T-helper 1 cell treated with Interleukin-12 subunit alpha and Interleukin-12 subunit beta and Interleukin-4 antibody, amounts not matched to agents 30 μg/mL and 1 μg/mL, for 36 hours (primary cell): ENCODE results near the gene KCNJ8.
"Not testable (repeated sequence)": the region's sequence is repeated elsewhere in the genome, so short reads cannot be mapped to it uniquely, and the experiment has no call there.

Source experiments
- H3K27ac Mint-ChIP-seq: one replicate; pipeline ENCODE4 v1.8.0; 2021; ENCODE audit warnings: mild to moderate bottlenecking, mixed read lengths
- H3K27me3 Mint-ChIP-seq: one replicate; pipeline ENCODE4 v1.8.0; 2021; ENCODE audit warnings: low read depth, mixed read lengths
- H3K36me3 Mint-ChIP-seq: one replicate; pipeline ENCODE4 v1.8.0; 2021; ENCODE audit warnings: low read depth, mixed read lengths
- H3K4me1 Mint-ChIP-seq: one replicate; pipeline ENCODE4 v1.8.0; 2021; ENCODE audit warnings: low read depth, mixed read lengths
- H3K4me3 Mint-ChIP-seq: one replicate; pipeline ENCODE4 v1.8.0; 2021; ENCODE audit warnings: mild to moderate bottlenecking, moderate library complexity, mixed read lengths
- H3K9me3 Mint-ChIP-seq: one replicate; pipeline ENCODE4 v1.8.0; 2021; ENCODE audit warnings: mixed read lengths

KCNJ8 gene

GRCh38 chr12:21774358-21775132 is at the start of gene KCNJ8:
KCNJ8 (minus strand) TSS chr12:21774706; CDS start chr12:21773616, 1,090 bp downstream.
- H3K9me3 Mint-ChIP-seq = no peaks in the 10 kb centered on the region
- no peak within 1 kb of the TSS for H3K4me3 Mint-ChIP-seq
- H3K36me3 Mint-ChIP-seq = no peaks in the 10 kb centered on the region
- H3K27ac Mint-ChIP-seq = no peak within 1 kb of the TSS
- peaks cover 3% of the 10 kb centered on the region for H3K4me1 Mint-ChIP-seq
- H3K27me3 Mint-ChIP-seq = peaks cover 56% of the 10 kb centered on the region

GRCh38 chr12:21823581-21823980 is 49.1 kb upstream of the KCNJ8 start:
- H3K9me3 Mint-ChIP-seq = no peaks in the 10 kb centered on the region
- no peak overlapping the region for H3K4me3 Mint-ChIP-seq
- no peaks in the 10 kb centered on the region for H3K36me3 Mint-ChIP-seq
- H3K27ac Mint-ChIP-seq = no peak overlapping the region
- no peaks in the 10 kb centered on the region for H3K27me3 Mint-ChIP-seq
- no peaks in the 10 kb centered on the region for H3K4me1 Mint-ChIP-seq

- Mint-ChIP-seq H3K27me3 (no peaks in the 10 kb centered on the region), H3K27ac (no peak overlapping the region), H3K36me3 (no peaks in the 10 kb centered on the region), H3K4me1 (no peaks in the 10 kb centered on the region), H3K4me3 (no peak overlapping the region), H3K9me3 (no peaks in the 10 kb centered on the region)
These were observed 45.2 kb upstream of the KCNJ8 start for GRCh38 chr12:21819678-21820077.

GRCh38 chr12:21819236-21819635 is 44.7 kb upstream of the KCNJ8 start:
- Mint-ChIP-seq H3K36me3 (no peaks in the 10 kb centered on the region), H3K27ac (no peak overlapping the region), H3K4me3 (no peak overlapping the region), H3K27me3 (no peaks in the 10 kb centered on the region), H3K9me3 (no peaks in the 10 kb centered on the region), H3K4me1 (no peaks in the 10 kb centered on the region)

- no peaks in the 10 kb centered on the region for H3K9me3 Mint-ChIP-seq
These were observed 44.1 kb upstream of the KCNJ8 start for GRCh38 chr12:21818627-21819026.

GRCh38 chr12:21815306-21816062 is 41.0 kb upstream of the KCNJ8 start:
- Mint-ChIP-seq H3K4me1 (no peaks in the 10 kb centered on the region), H3K36me3 (no peaks in the 10 kb centered on the region), H3K4me3 (no peak overlapping the region), H3K27me3 (no peaks in the 10 kb centered on the region), H3K9me3 (no peaks in the 10 kb centered on the region), H3K27ac (no peak overlapping the region)

More at GRCh38 chr12:21818627-21819026, 44.1 kb upstream of the KCNJ8 start:
- Mint-ChIP-seq H3K36me3 (no peaks in the 10 kb centered on the region), H3K27ac (no peak overlapping the region), H3K4me1 (no peaks in the 10 kb centered on the region), H3K27me3 (no peaks in the 10 kb centered on the region), H3K4me3 (no peak overlapping the region)

- H3K9me3 Mint-ChIP-seq = peaks cover 3% of the 10 kb centered on the region
- H3K27me3 Mint-ChIP-seq = no peaks in the 10 kb centered on the region
- H3K36me3 Mint-ChIP-seq = no peaks in the 10 kb centered on the region
- no peaks in the 10 kb centered on the region for H3K4me1 Mint-ChIP-seq
- no peak overlapping the region for H3K4me3 Mint-ChIP-seq
- H3K27ac Mint-ChIP-seq = no peak overlapping the region
These were observed 40.3 kb upstream of the KCNJ8 start for GRCh38 chr12:21814814-21815213.

- Mint-ChIP-seq H3K27ac (no peak overlapping the region), H3K4me3 (no peak overlapping the region), H3K4me1 (no peaks in the 10 kb centered on the region), H3K36me3 (no peaks in the 10 kb centered on the region), H3K9me3 (peaks cover 3% of the 10 kb centered on the region), H3K27me3 (no peaks in the 10 kb centered on the region)
These were observed 39.8 kb upstream of the KCNJ8 start for GRCh38 chr12:21814327-21814726.

- Mint-ChIP-seq H3K4me3 (no peak overlapping the region), H3K9me3 (peaks cover 3% of the 10 kb centered on the region), H3K27me3 (no peaks in the 10 kb centered on the region), H3K27ac (no peak overlapping the region), H3K4me1 (no peaks in the 10 kb centered on the region), H3K36me3 (no peaks in the 10 kb centered on the region)
These were observed 39.2 kb upstream of the KCNJ8 start for GRCh38 chr12:21813751-21814150.

- Mint-ChIP-seq H3K9me3 (peaks cover 3% of the 10 kb centered on the region), H3K36me3 (no peaks in the 10 kb centered on the region), H3K27ac (no peak overlapping the region), H3K4me1 (no peaks in the 10 kb centered on the region), H3K4me3 (no peak overlapping the region), H3K27me3 (no peaks in the 10 kb centered on the region)
These were observed 38.6 kb upstream of the KCNJ8 start for GRCh38 chr12:21813125-21813524.

- not testable (repeated sequence) for H3K9me3 Mint-ChIP-seq, H3K27me3 Mint-ChIP-seq, H3K36me3 Mint-ChIP-seq, H3K4me1 Mint-ChIP-seq, H3K27ac Mint-ChIP-seq, H3K4me3 Mint-ChIP-seq
These were observed 37.8 kb upstream of the KCNJ8 start for GRCh38 chr12:21812340-21812739.

- Mint-ChIP-seq H3K4me1 (no peaks in the 10 kb centered on the region), H3K36me3 (no peaks in the 10 kb centered on the region), H3K9me3 (peaks cover 3% of the 10 kb centered on the region), H3K27me3 (no peaks in the 10 kb centered on the region), H3K4me3 (no peak overlapping the region), H3K27ac (no peak overlapping the region)
These were observed 34.6 kb upstream of the KCNJ8 start for GRCh38 chr12:21809100-21809499.

GRCh38 chr12:21806255-21806654 is 31.7 kb upstream of the KCNJ8 start:
- no peaks in the 10 kb centered on the region for H3K4me1 Mint-ChIP-seq
- no peaks in the 10 kb centered on the region for H3K27me3 Mint-ChIP-seq
- H3K36me3 Mint-ChIP-seq = no peaks in the 10 kb centered on the region
- peaks cover 3% of the 10 kb centered on the region for H3K9me3 Mint-ChIP-seq
- H3K27ac Mint-ChIP-seq = no peak overlapping the region
- no peak overlapping the region for H3K4me3 Mint-ChIP-seq

- Mint-ChIP-seq H3K27me3 (no peaks in the 10 kb centered on the region), H3K4me1 (no peaks in the 10 kb centered on the region), H3K4me3 (no peak overlapping the region), H3K36me3 (no peaks in the 10 kb centered on the region), H3K9me3 (no peaks in the 10 kb centered on the region), H3K27ac (no peak overlapping the region)
These were observed 27.2 kb upstream of the KCNJ8 start for GRCh38 chr12:21801522-21802288.
